Fibroblast of lung (primary cell): Measurements from ENCODE around the gene STARD3.

ENCODE experiments used
- EZH2 ChIP-seq: IDR thresholded peaks from 2 replicates; pipeline ENCODE4 v1.5.1; 2012; ENCODE audit warnings: low read length, control low read depth, mild to moderate bottlenecking; ENCODE audit errors: missing control alignments
- TF ChIP-seq, protein P1 (sequence below), 2 donors: IDR thresholded peaks in 1 of 2; conservative IDR thresholded peaks in 1 of 2; 1 replicate in 1 of 2; 2 replicates in 1 of 2; pipeline ENCODE4 v1.5.1; 2011 to 2012; ENCODE audit warnings: low read length in 2 of 2, control low read depth in 1 of 2, inconsistent platforms in 1 of 2, low read depth in 1 of 2, mild to moderate bottlenecking in 1 of 2

DNA sequence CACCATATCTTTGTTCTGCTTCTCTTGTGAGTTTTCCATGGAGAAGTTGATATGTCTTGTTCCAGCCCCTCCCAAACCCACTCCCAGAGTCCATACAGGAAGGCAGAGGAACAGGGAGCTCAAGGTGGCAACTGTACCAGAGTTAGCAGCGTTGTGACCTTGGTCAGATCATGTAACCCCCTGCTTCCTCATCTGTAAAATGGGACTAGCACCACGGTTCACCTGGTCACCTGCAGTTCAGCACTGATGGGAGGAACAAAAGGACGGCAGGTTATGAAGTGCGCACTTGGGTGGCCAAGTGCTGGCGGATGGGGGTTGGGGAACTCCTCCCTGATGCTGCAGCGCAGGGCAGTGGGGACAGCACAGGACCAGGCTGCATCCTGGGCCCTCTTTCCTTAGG, 21.5 kb upstream of the STARD3 start:
- TF ChIP-seq, protein P1, sequence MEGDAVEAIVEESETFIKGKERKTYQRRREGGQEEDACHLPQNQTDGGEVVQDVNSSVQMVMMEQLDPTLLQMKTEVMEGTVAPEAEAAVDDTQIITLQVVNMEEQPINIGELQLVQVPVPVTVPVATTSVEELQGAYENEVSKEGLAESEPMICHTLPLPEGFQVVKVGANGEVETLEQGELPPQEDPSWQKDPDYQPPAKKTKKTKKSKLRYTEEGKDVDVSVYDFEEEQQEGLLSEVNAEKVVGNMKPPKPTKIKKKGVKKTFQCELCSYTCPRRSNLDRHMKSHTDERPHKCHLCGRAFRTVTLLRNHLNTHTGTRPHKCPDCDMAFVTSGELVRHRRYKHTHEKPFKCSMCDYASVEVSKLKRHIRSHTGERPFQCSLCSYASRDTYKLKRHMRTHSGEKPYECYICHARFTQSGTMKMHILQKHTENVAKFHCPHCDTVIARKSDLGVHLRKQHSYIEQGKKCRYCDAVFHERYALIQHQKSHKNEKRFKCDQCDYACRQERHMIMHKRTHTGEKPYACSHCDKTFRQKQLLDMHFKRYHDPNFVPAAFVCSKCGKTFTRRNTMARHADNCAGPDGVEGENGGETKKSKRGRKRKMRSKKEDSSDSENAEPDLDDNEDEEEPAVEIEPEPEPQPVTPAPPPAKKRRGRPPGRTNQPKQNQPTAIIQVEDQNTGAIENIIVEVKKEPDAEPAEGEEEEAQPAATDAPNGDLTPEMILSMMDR (conservative IDR thresholded peaks at IDR 0.05 in 1 of 2, IDR thresholded peaks at IDR 0.05 in 1 of 2; ENCODE audit: low read depth in 1 of 2, low read length in 2 of 2) = no peak
- no peak for TF ChIP-seq EZH2
